ENCODE results near the gene SNTG2. TPM values are rescaled to one million over a fixed set of nuclear protein-coding genes. Genes with fewer than 3 reads are reported as not detected.
A peak's percentile ranks its signal among the peaks of the same experiment; 100 is the strongest.
"Not testable (repeated sequence)": the region's sequence is repeated elsewhere in the genome, so short reads cannot be mapped to it uniquely, and the experiment has no call there.

The SNTG2 gene
- polyA plus RNA-seq, 3 donors = 2.4 to 3.3 (median 2.9) TPM

- DNase-seq (ENCODE audit: extremely low read depth in 1 of 11, low read depth in 9 of 11, low spot score in 4 of 11) = no peak
These were observed 450.5 kb downstream of the SNTG2 start for GRCh38 chr2:1400943-1401735.

GRCh38 chr2:1402064-1402463 lies 451.4 kb downstream of the SNTG2 start:
- no peak for DNase-seq (ENCODE audit: extremely low read depth in 1 of 11, low read depth in 9 of 11, low spot score in 4 of 11)

GRCh38 chr2:1403565-1403964 lies 452.9 kb downstream of the SNTG2 start:
- no peak for DNase-seq (ENCODE audit: extremely low read depth in 1 of 11, low read depth in 9 of 11, low spot score in 4 of 11)

DNA sequence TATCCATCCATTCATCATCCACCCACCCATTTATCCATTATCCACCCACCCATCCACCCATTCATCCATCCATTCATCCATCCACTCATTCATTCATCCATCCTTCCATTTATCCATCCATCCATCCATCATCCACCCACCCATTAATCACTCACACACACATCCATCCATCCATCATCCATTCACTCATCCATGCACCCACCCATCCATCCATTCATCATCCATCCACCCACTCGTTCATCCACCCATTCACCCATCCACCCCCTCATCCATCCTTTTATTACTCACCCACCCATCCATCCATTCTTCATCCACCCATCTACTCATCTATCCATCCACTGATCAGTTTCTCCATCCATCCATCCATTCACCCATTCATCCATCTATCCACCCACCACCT lies 454.5 kb downstream of the SNTG2 start:
- no peak for DNase-seq (ENCODE audit: extremely low read depth in 1 of 11, low read depth in 9 of 11, low spot score in 4 of 11)

GRCh38 chr2:1405967-1406366 lies 455.3 kb downstream of the SNTG2 start:
- DNase-seq (ENCODE audit: extremely low read depth in 1 of 11, low read depth in 9 of 11, low spot score in 4 of 11) = no peak

DNA sequence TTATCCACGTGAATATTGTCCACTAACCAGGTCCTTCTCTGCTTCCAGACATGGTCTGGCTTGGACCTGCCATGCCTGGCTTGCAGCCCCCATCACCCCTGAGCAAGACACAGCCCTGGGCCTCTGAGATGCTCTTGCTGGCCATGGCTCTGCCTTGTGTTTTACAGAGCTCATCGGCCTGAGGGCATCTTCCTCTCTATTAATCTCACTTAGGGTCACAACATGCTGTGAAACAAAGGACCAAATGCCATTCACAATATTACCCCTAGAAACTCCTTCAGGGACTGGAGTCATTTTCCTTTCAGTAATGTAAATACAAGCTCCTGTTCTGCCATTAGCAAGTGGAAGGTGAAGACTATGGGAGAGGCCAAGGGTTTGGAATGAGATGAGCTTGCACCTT lies 455.8 kb downstream of the SNTG2 start:
- no peak for DNase-seq (ENCODE audit: extremely low read depth in 1 of 11, low read depth in 9 of 11, low spot score in 4 of 11)

- peak in 5 of 11 donors; percentile 18 to 37 (median 31) for DNase-seq (ENCODE audit: extremely low read depth in 1 of 11, low read depth in 9 of 11, low spot score in 4 of 11)
These were observed 457.5 kb downstream of the SNTG2 start for GRCh38 chr2:1407950-1408675.

DNA sequence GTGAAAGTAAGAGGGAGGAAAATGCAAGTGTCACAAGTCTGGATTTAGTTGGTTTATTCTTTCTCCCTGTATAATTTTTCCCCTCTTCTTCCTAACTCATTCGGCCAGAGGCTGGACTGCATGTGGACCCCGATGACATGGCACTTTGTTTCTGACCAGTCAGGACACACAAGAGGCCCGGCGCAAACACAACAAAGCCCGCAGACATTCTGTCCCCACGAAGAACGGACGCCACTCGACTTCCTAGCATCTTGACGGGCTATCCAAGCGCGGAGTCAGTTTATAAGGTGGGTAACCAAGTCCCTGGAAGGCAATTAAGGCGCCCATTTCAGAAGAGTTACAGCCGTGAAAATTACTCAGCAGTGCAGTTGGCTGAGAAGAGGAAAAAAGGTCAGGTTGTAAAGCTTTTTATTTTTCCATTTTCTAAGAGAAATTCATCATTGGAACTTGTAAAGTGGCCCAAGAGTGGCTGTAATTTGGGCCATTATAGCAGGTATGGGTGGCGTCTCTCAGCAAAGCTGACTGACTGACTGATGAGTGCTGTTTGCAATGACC lies 462.6 kb downstream of the SNTG2 start, which contains the start of gene TPO:
Gene TPO (plus strand): TSS at position 308 of the 555 bp plus-strand sequence. CDS start 946 bp downstream, outside the sequence.
- DNase-seq (ENCODE audit: extremely low read depth in 1 of 11, low read depth in 9 of 11, low spot score in 4 of 11) = no peak

GRCh38 chr2:1414121-1414520 lies 463.5 kb downstream of the SNTG2 start:
- no peak for DNase-seq (ENCODE audit: extremely low read depth in 1 of 11, low read depth in 9 of 11, low spot score in 4 of 11)

DNA sequence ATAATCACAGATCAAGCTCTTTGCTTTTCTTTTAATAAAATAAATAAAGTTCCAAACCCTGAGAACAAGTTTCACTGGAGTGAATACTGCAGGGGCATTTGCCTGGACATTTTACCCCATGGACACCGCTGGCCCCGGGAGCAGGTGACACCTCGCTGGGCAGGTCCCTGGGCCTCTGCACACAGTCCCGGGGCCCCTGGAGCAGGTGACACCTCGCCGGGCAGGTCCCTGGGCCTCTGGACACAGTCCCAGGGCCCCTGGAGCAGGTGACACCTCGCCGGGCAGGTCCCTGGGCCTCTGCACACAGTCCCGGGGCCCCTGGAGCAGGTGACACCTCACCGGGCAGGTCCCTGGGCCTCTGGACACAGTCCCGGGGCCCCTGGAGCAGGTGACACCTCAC lies 464.3 kb downstream of the SNTG2 start:
- not testable (repeated sequence) for DNase-seq (ENCODE audit: extremely low read depth in 1 of 11, low read depth in 9 of 11, low spot score in 4 of 11)

DNA sequence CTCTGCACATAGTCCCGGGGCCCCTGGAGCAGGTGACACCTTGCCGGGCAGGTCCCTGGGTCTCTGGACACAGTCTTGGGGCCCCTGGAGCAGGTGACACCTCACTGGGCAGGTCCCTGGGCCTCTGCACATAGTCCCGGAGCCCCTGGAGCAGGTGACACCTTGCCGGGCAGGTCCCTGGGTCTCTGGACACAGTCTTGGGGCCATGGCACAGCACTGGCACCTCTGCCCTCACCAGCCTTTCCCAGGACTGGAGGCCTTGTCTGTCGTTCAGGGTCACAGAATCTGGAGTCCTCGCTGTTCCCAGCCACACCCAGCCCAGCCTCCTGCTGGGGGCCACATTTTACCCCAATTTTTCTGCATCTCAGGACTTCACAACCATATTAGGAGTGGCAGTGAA lies 464.9 kb downstream of the SNTG2 start:
- no peak for DNase-seq (ENCODE audit: extremely low read depth in 1 of 11, low read depth in 9 of 11, low spot score in 4 of 11)

Data from renal cortex interstitium (tissue), 11 donors.